Stimulated activated CD4-positive, alpha-beta T cell treated with anti-CD3 and anti-CD28 coated beads, Interleukin-15, amount 100 ng/mL, for 24 hours (primary cell): ENCODE measurements around the gene STK35.
"Not testable (repeated sequence)": the region's sequence is repeated elsewhere in the genome, so short reads cannot be mapped to it uniquely, and the experiment has no call there.

ENCODE experiments used
- DNase-seq: peaks from one replicate; pipeline ENCODE4 v3.0.0-alpha.2; 2020

STK35 gene

DNA sequence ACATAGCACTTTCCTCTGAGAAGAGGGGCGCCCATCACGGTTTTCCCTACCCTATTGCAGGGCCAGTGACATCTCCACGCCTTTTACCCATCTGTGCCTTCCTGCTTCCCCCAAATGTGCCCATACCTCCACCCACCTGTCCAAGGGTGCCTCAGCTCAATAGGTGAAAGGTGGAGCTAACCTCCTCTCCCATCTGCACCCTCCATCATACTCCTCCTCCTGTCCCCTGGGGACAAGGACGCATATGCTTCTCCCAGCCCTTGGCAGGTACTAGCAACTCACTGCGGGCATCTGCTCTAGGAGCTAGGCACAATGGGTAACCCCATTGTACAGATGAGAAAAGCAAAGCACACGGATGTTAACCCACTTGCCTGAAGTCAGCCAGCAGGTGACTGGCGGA, 62.8 kb downstream of the STK35 start:
- no peak for DNase-seq

DNA sequence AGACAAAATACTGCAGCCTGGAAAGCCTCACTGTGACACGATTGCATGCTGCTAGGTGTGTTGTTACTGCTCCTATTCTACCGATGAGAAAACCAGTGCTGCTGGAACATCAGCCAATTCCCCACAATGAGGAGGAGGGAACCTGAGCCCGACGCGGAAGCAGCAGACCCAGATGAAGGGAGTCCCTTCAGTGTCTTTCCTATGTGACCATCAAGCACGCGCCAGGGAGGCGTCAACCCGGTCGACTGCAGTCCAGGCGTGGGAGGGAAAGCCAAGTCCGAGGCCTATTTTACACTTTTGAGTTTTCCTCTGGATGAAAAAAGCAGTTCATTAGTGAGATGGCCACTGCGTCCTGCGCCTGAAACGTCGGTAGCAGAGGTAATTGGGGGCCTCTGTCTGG, 63.3 kb downstream of the STK35 start:
- no peak for DNase-seq

DNA sequence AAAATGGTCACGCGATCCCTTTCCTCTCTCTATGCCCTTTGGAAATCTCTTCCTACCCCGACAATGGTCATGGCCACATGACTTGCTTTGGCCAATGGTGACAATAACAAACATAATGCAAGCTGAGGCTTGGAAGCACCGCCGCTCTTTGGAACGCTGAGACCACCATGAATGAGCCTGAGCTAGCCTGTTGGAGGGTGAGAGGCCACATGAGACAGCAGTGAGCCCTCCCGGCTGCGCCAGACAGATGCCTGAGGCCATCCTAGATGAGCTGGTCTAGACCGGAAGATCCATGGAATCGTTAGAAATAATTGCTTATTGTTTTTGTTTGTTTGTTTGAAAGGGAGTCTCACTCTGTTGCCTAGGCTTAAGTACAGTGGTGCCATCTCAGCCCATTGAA, 64.2 kb downstream of the STK35 start:
- DNase-seq: no peak

DNA sequence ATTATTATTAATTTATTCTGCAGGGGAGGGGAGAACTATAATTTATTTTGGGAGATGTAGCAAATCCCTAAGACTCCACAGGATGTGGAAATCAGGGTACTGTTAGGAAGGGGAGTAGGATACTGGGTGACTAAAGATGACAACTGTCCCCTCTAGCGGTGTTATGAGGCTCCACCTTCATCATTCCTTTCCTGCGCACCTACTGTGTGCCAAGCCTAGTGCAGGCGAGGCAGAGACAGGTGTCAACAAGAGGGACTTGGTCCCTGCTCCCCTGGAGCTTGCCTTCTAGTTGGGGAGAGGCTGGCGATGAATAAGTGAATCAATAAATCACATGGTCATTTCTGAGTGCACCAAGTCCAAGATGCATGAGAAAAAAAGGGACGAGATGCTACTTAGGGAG, 65.5 kb downstream of the STK35 start:
- no peak for DNase-seq

DNA sequence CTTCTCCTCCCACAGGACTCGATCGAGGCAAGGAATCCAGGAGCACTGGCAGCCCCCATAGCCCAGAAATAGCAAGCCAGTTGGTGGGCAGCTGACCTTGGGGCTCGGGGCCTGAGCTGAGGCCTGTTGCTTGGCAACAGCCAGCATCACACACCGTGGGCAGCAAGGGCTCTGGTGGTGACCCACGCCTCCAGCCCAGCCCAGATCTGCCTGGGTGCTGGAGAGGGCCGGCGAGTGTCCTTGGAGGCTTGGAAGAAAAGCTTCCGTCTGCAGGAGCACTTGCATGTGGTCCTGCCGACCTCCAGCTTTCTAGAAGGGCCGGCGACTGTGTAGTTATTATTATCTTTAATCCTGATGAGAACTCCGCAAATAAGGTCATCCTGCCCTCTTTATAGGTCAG, 67.3 kb downstream of the STK35 start:
- no peak for DNase-seq

DNA sequence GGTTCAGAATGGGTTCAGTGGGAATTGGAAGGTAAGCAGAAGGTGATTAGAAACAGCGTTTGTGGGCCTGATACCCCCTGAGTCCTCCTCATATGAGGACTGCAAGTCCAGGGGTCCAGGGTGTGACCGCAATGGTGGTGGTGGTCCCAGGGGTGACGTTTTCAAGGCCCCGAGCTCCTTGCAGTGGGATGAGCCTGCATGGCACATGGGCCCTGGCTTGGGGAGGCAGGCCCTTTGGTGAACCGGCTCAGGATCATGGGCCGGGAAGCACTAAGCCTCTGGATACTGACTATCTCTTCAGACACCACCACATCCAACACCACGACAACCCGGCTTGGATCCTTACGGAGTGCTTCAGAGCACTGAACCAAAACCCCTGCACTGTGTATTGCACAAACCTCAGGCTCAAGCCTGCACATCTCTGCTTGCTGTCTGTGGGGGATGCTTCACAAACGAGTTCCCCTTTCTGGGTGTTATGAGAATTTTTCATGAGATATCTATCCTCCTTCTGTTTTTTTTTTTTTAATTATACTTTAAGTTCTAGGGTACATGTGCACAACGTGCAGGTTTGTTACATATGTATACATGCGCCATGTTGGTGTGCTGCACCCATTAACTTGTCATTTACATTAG, 67.9 kb downstream of the STK35 start:
- no peak for DNase-seq

DNA sequence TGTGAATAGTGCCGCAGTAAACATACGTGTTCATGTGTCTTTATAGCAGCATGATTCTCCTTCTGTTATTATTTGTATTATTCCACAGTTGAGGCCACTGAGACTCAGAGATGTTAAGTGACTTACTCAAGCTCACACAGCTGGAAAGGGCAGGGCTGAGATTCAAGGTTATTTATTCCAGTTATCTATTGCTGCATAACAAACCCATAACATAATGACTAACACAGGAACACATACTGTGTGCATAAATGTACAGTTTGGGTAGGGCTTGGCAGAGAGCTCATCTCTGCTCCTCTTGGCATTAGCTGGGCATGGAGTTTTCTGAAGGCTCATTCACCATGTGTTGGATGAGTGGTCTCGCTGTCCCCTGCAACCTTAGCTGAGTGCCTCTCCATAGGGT, 68.8 kb downstream of the STK35 start:
- DNase-seq: no peak

DNA sequence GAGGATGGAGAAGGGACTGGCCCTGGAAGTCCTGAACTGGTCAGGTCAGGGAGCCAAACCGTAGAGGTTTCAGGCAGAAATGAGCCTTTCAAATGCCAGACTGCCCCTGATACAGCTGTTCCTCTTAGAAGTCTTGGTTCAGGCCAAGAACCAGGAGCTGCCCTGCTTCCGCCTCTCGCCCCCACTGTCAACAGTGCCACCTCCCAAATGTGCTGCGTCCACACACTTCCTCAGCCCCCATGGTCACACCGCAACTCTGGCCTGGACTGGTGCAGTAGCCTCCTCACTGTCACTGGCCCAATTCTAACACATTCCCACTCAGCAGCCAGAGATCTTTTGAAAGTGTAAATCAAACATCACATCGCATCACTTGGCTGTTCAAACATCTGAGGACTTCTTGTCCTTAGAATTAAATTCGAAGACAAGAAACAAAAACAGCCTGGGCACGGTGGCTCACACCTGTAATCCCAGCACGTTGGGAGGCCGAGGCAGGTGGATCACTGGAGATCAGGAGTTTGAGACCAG, 69.7 kb downstream of the STK35 start:
- no peak for DNase-seq

DNA sequence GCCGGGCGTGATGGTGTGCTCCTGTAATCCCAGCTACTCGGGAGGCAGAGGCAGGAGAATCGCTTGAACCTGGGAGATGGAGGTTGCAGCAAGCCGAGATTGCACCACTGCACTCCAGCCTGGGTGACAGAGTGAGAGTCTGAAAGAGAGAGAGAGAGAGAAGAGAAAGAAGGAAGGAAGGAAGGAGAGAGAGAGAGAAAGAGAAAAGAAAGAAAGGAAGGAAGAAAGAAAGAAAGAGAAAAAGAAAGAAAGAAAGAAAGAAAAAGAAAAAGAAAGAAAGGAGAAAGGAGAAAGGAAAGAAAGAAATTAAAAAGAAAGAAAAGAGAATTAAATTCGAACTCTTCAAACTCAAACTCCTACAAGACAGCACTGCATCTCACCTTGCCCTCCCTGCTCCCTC, 70.2 kb downstream of the STK35 start:
- DNase-seq: not testable (repeated sequence)

DNA sequence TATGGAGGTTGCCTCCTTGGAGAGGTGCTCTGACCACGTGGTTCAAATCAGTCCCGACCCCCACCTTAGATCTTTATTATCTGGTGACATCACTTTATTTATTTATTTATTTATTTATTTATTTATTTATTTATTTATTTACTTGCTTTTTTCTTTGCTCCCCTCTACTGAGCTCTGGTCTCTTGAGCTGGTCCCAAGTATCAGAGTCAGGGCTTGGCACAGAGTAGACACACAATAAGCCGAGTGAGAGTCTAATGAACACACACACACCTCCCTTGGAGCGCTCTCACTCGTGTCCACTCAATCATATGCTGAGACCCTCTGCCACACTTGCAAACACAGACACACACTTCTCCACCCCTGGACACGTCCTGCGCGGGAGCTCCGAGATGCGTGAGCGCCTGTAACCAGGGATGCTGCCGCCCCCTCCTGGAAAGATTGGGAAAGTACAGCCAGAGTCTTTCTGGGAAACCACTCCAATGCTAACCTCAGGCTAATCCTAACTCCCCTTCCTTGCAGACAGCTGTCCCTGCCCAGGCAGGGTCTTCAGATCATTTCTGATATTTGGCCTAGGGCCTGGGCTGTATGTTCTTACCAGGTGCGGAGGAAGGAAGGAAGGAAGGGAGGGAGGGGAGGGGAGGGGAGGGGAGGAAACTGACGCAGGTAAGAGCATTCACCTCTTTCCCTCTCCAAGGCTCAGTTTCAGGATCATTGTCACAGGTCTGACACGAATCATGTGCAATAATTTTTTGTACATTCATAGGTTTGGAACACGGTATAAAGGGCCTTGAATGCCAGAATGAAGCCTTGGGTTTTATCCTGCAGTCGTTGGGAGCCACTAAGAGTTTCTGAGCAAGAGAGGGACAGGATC, 70.9 kb downstream of the STK35 start:
- DNase-seq: peak; percentile 77

DNA sequence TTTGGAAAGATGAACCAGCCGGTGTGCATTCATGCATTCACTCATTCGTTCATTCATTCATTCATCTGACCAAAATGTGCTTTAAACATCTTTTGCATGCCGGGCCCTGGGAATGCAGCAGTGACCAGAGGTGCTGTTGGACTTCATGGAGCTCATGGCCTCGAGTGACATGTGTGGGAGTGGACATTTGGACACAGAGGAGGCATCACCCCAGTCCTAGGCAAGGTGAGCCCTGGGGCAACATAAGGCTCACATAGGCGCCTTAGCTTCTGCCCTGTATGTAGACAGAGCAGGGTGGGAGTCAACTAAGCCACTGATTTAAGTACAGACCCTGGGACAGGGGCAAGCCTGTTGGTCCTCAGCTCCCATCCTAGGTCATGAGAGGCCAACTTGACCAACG, 71.6 kb downstream of the STK35 start:
- no peak for DNase-seq

DNA sequence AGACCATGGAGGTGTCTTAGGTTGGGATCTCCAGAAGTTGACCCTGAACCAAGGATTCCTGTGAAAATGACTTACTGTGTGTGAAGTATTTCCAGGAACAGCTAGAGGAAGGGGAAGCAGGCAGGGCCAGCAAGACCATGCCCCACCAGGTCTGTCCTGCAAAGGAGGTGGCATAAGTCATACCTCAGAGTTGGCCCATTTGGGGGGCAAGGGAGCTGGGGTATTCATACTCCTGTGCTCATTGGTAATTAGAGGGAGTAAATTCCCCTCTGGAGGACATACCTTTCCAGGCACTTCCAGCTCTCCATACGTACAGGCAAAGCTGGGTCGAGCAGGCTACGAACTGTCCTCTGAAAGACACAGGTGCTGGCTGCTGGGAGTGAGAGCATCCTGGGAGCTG, 72.4 kb downstream of the STK35 start:
- no peak for DNase-seq

DNA sequence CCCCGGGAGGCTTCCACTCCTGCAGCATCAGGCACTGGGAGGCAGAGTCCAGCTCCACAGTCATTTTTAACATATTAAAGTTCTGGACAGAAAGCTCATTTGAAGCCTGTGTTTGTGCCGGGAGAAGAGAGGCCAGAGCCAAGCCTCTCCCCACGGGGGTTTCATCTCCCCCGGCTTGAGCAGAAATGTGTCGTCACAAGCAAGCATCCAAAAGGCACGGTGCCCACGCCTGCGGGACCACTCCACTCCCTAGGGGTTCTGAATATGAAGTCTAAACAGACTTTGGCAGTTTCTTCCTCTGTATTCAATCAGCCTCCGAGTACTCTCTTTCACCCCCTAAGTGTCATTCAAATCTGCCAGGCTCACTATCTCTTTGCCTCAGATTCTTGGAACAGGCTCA, 75.3 kb downstream of the STK35 start:
- DNase-seq: no peak

DNA sequence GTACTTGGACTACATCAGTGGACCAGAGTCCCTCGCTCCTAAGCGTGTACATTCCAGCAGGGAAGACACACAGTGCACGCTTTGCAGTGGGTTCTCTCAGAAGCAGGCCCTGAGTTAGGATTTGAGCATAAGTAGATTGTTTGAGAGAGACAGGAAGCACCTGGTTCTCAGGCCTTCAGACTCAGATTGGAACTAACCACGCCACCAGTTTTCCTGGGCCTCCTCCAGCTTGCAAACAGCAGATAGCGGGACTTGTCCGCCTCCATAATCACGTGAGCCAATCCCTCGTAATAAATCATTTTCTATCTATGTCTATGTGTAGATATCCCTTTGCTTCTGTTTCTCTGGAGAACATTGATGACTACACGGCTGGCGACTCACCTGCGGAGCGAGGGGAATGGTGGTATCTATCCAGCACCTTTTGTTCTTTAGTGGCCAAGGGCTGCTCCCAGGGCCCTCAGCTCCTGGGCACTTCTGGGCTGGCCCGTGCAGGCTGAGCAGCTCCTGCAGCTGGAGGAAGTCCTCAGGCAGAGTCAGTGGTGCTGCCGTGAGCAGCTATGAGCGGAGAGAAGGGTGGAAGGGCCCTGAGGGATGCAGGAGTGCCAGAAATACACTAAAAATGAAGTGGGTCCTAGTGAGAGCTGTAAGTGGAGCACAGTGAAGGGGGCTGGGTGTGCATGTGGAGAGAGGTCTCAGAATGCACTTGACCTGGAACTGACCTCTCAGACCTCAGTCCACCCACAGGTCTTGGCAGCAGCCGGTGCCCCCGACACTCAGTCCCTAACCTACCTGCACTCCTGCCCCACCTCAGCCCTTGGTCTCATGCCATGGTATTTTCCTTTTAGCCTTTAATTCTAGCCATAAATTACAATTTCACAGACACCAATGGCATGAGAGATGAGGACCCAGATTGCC, 76.9 kb downstream of the STK35 start:
- no peak for DNase-seq

DNA sequence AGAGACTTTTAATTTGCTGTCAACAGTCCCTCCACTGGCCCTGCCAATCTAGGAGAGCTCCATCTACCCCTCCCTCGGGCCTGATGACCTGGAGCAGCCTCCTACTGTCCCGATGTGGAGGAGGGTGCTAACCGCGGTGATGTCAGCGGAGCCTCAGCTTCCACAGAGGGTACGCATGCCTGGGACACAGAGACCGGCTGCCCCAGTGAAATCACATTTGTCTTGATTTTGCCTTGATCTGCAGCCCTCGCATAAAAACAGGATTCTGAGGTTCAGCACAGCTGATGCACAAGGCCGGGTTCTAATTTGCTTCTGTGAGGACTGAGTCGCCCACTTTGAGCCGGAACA, 77.6 kb downstream of the STK35 start:
- DNase-seq: no peak

DNA sequence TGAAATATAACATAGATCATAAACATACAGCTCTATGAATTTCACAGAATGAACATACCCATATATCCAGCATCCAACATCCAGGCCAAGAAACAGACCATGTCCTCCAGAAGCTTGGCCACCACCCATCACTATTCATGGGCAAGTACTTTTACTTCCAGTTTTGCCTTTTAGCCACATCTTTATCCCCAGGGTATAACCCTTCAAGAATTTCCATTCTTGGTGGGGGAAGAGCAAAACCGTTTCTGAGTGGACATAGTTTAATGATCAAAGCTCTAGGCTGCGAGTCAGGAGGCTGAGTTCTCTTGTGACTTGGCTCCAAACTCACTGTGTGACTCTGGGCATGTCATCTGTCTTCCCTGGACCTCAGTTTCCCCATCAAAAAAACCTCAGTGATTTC, 78.3 kb downstream of the STK35 start:
- DNase-seq: no peak

DNA sequence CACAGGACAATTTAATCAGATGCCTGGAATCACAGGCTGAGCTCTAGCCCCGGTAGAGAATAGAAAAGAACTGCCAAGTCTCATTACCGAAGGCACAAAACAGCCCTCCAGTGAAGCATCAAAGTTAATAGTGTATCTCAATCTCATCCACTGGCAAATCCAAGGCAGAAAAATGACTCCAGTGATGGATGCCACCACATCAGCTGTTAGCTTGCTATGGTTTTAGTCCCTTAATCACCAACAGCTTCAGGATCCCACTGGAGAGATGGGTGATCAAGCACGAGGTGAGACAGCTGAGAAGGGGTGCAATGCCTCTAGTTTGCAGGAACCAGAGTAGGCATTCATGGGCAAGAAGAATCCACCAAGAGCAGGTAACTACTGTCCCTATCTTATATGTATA, 81.8 kb downstream of the STK35 start:
- no peak for DNase-seq

DNA sequence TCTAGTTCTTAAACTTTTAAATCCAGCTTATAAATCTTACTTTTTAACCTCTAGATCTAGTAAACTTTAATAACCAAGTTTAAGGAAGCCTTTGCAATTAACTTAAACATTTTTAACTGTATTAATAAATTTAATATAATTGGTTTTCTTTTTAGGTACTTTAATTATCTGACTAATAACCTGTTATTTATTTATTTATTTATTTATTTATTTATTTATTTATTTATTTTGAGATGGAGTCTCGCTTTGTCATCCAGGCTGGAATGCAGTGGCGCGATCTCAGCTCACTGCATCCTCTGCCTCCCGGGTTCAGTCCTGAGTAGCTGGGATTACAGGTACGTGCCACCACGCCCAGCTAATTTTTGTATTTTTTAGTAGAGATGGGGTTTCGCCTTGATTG, 83.3 kb downstream of the STK35 start:
- not testable (repeated sequence) for DNase-seq

DNA sequence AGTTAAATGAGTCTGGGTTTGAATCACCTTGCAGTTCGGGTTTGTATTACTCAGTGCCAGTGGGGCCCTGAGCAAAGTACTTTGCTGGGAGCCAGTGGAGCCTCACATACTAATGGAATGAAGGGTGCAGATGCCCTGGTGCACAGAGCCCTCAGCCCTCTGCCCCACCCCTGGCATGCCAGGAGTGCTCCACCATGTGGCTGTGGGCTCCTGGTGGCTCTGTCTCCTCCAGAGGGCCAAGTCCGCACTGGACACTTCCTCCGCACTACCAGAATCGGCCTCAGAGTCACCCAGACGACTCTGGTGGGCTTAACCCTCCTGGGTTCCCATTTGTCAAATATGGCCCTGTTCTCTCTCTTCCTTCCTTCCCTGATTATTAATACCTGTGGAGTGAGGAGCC, 94.0 kb downstream of the STK35 start:
- DNase-seq: no peak

DNA sequence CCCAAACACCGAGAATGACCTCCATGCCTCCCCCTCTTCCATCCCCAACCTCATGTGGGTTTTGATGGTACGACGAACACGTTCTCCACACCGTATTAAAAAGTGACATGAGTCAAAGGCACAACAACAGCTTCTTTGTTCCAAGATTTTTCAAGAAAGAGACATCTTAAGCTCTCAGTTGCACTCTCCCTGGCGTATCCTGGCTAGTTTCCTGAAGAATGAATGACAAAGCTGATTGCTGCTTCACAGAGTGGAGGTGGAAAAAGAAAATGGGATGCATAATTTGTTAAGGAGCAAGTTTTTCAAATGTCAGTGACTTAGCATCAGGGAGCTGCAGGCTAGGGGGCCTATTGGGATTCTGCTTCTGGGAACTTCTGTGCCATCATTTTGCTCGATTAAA, 95.5 kb downstream of the STK35 start:
- no peak for DNase-seq
